Skin epidermis (tissue), 12 donors: Measurements from ENCODE around the gene MROH7.

Experiments
- H3K27ac ChIP-seq, 21 experiments: fragments of 200-600 bp; sonication (generic) in 11 of 21; one replicate each; pipeline ENCODE4 v1.5.0; 2020; ENCODE audit warnings: mild to moderate bottlenecking in 3 of 21, inconsistent platforms in 2 of 21, moderate library complexity in 2 of 21
- H3K4me3 ChIP-seq, 7 experiments: fragments of 200-600 bp; sonication (generic) in 2 of 7; one replicate each; pipeline ENCODE4 v1.5.0; 2020; ENCODE audit warnings: inconsistent platforms in 2 of 7, mild to moderate bottlenecking in 2 of 7, moderate library complexity in 1 of 7

Gene MROH7

DNA sequence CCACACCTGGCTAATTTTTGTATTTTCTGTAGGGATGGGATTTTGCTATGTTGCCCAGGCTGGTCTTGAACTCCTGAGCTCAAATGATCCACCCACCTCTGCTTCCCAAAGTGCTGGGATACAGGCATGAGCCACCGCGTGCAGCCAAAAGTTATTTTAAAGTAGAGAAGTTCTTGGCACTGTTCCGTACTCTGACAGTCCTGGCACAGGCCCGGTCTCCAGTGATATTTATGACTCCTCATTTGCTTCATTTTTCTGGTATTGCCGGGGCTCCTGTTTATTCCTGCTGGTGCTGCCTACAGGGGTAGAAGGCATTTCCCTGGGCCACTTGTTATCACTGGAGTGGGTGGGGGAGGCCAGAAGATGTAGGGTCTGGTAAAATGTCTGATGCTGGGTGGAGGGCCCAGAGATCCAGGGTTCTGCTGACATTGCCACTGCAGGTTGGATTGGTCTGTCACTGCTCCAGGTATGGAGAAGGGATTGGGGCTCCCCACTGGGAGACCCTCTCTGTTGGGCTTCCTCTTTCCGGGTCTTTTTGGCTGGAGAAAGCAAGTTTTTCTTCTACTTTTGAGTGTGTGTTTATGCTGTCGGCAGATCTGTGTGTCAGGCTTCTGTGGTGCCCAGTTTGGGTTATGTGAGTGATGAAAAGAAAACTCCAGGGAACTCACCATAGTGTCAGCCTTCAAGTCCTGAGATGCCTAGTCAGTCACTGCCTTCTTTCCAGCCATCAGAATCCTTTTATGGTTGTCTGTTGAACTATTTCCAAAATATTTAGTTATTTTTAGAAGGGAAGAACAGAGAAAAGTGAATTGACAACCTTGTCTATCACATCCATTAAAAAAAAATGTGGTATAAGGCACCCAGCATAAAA, 4.5 kb downstream of the MROH7 start:
- Histone ChIP-seq H3K4me3 (no peak overlapping the region), H3K27ac (no peak overlapping the region)

DNA sequence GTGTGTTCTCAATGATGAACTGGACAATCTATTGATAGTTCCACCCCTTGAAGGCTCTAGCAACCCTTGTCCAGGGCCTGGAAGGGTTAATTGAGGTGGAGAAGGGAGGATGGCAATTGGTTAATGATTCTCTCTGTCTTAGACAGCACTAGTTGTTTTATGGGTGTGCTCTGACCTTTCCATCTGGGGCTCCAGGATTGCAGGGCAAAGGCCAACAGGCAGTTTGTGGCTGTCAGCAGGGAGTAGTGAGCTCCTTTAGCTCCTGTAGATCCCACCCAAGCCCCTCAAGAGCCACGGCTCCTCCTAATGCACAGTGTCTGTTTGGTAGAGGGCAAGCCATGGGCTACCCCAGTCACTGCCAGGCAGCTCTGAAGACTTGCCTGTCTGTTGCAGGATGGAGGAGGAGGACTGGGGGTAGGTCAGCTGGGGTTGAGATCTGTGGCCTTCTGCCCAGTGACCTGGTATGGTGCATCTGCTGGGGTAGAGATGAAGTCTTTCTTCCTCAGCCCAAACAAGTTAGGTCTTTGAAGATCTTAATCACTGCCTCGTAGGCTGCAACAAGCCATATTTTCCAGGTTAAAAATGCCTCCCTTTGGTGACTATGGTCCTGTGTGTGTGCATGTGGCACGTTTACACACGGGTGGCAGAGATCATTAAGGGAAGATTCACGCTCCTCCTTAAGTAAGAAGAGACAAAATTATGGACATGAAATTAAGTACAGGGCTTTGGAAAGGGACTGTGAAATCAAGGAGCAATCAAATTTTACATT, 7.7 kb downstream of the MROH7 start:
- Histone ChIP-seq H3K27ac (no peak overlapping the region), H3K4me3 (no peak overlapping the region)

DNA sequence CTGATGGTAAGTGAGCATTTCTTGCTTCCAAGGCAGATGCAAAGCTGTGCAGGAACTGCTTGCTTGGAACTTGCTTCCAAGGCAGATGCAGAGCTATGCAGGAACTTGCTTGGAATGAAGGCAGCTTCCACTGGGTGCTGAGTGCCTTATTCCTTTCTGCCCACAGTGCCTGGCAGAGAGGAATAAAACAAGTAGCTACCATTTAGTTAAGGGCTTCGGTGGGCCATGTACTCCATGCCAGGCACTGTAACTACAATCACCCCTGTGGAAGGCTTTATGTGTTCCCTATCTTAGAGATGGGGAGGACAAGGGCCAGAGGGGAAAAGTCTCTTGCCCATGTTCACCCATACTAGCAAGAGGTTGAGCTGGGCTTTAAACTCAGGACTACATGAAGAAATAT, 8.3 kb downstream of the MROH7 start:
- H3K4me3 ChIP-seq: no peak overlapping the region
- no peak overlapping the region for H3K27ac ChIP-seq

DNA sequence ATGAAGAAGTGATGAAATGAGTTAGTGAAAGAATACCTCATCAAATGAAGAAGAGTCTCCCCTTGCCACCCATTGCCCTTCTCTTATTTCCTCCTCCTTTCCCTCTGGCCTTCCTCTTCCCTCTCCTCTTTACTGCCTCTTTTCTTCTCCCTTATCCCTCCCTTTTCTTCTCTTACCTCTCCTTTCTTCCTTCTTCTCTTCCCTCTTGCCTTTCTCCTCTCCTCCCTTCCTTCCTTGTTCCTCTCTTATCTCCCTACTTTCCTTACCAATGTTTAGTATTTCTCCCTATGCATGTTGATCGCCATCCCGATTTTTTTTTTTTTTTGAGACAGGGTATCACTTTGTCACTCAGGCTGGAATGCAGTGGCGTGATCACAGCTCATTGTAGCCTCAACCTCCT, 8.8 kb downstream of the MROH7 start:
- no peak overlapping the region for H3K4me3 ChIP-seq
- no peak overlapping the region for H3K27ac ChIP-seq

DNA sequence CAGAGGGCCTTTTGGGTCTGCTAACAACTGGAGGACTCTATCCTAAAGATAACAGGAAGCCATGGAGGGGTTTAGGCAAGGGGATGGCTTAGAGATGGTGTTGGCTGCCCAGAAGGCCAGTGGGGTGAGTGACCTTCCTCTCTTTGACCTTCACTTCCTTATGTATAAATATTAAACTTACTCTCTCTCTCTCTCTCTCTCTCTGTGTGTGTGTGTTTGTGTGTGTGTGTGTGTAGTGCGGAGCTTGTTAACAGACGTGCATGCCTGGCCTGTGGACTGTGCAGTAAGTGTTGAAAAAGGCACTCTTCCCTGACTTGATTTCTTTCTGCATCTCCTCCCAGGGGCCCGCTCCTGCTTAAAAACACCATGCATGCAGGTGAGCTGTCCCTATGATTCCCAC, 10.0 kb downstream of the MROH7 start:
- H3K4me3 ChIP-seq: no peak overlapping the region
- H3K27ac ChIP-seq: no peak overlapping the region

DNA sequence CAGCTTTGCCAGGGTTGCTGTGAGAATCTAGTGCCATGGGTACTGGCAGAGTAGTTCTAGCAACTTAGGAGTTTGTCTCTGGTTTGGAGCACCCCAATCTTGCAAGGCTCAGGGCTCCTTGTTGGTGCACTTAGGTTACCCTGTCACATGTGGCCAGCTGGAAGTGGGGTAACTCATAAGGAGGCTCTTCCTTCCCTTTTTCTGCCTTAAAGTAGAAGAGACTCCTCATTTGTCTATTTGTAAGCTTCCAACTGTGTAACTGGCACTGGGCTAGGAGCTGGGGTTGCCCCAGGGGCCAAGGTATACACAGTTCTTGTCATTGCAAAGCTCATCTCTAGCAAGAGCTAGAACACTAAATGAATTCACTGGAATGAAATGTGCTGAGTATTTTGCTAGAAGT, 10.6 kb downstream of the MROH7 start:
- Histone ChIP-seq H3K4me3 (no peak overlapping the region), H3K27ac (no peak overlapping the region)

DNA sequence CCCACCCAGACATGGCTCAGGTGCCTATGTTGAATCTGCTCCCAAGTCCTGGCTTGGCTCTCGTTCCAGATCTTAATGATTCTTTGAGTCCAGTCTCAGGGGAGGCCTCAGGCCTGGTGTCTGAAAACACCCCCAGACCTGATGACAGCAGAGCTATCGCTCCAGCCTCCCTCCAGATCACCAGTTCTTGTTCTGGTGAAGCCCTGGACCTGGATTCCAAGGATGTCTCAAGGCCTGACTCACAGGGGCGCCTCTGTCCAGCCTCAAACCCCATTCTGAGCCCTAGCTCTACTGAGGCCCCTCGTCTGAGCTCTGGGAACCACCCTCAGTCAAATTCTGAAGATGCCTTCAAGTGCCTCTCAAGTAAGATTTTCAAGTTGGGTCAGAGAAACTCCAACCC, 11.4 kb downstream of the MROH7 start:
- Histone ChIP-seq H3K27ac (no peak overlapping the region), H3K4me3 (no peak overlapping the region)

DNA sequence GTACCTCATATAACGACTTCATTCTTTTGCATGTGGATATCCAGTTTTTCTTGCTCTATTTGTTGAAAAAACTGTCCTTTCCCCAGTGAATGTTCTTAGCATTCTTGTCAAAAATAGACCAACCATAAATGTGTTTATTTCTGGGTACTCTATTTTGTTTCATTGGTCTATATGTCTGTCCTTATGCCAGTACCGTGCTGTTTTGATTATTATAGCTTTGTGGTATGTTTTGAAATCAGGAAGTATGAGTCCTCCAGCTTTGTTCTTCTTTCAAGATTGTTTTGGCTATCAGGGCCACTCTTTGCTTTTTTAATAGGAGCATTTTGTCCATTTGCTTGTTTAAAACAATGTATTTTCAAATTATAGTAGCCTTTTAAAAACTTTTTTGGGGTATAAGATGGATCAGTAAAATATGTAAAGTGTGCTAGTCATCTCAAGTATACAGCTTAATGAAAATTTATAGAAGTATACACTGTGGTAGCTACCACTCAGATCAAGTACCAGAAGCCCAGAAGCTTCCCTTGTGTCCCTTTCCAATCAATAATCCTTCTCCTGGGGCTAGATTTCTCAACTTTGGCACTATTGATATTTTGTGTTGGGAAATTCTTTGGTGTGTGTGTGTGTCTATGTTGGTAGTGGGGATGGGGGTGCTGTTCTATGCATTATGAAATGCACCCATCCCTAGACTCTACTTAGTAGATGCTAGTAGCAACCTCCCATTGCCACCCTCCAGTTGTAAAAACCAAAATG, 16.8 kb downstream of the MROH7 start:
- Histone ChIP-seq H3K27ac (no peak overlapping the region), H3K4me3 (no peak overlapping the region)

DNA sequence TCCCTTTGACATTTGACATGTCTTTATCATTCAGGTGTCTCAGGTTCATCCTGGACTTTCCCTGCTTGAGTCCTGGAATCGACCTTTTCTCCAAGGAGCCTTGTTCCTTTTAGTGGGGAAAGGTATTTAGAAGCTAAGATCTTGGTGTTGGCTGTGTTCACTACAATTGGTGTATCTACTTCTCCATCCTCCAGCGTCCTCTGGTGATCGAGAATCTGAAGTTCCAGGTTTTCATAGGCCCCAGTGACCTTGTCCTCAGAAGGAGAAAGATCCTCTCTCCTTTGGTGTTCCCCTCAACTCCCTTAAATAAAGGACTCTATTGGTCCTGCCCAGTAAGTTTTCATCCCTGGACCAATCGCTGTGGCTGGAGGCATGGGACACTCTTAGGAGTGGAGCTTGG, 22.1 kb downstream of the MROH7 start:
- Histone ChIP-seq H3K27ac (no peak overlapping the region), H3K4me3 (no peak overlapping the region)

DNA sequence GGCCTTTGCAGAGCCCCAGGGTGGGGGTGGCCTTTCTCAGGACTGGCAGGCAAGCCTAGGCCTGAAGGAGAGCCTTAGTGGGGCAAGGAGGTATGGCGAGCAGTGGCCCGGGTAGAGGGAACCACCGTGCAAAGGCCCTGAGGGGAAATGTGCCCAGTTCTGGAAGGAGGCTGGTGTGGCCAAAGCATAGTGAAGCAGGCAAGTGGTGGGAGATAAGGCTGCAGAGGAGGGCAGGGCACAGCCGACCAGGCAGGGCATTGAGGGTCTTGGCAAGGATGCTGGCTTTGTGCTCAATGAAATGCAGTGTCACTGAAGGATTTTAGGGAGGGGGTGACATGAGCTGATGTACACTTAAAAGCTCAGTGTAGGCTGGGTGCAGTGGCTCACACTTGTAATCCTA, 22.8 kb downstream of the MROH7 start:
- no peak overlapping the region for H3K27ac ChIP-seq
- no peak overlapping the region for H3K4me3 ChIP-seq

DNA sequence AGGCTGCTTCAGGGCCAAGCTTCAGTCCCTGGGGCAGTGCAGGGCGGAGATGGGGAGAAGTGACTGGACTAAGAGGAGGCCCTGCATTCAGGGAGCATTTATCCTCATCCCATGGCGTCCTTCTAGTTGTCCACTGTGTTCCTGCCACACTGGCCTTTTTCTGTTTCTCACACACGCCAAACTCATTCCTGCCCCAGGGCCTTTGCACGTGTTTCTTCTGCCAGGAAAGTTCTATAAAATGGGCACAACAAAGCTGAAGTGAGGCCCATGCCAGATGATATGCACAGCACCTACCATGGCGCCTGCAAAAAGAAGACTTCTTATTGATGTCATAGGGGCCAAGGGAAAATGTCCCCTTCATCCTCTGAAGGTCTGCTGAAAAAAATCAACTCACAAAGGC, 24.3 kb downstream of the MROH7 start:
- no peak overlapping the region for H3K27ac ChIP-seq
- H3K4me3 ChIP-seq: no peak overlapping the region

DNA sequence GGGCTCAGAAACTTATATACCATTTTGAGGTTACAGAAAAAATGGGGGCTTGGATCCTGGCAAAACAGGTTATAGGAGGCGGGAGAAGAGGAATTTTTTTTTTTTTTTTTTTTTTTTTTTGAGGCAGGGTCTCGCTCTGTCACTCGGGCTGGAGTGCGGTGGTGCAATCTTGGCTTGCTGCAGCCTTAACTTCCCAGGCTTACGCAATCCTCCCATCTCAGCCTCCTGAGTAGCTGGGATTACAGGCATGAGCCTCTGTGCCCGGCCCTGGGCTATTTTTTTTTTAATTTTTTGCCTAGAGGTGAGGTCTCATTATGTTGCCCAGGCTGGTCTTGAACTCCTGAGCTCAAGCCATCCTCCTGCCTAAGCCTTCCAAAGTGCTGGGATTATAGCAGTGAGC, 24.7 kb downstream of the MROH7 start:
- Histone ChIP-seq H3K4me3 (no peak overlapping the region), H3K27ac (no peak overlapping the region)

DNA sequence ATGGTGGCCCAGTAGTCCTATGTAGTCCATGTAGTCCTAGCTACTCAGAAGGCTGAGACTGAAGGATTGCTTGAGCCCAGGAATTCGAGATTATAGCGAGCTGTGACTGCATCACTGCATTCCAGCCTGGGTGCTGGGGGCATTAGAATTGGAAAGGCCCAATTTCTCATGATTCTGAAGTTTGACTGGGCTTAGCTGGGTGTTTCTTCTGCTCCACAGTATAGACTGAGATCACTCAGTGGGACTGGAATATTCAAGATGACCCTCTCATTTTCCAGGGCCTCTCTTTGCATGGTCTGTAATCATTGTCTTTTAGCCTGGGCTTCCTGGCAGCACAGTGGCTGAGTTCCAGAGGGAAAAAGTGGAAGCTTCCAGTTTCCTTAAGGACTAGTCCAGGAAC, 26.2 kb downstream of the MROH7 start:
- H3K4me3 ChIP-seq: no peak overlapping the region

DNA sequence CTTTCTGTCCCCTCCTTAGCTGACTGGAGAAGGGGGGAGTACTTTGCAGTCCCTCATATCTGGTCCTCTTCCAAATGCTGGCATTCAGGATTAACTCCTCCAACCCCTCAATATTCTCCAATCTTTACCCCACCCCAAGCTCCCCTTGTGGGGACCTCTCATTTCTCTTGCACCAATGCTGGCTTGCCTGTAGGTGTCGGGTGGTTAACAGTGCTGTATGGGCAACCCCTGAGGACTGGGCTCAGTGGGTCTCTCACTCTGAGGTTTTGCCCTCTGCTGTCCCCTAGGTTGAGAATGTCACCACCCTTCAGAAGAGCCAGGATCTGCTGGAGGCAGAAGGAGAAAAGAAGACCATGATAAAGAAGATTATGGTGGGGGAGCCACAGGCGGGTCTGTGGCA, 27.0 kb downstream of the MROH7 start:
- H3K4me3 ChIP-seq: no peak overlapping the region
- H3K27ac ChIP-seq: no peak overlapping the region

More for the DNA sequence above, 26.2 kb downstream of the MROH7 start:
- no peak overlapping the region for H3K27ac ChIP-seq

DNA sequence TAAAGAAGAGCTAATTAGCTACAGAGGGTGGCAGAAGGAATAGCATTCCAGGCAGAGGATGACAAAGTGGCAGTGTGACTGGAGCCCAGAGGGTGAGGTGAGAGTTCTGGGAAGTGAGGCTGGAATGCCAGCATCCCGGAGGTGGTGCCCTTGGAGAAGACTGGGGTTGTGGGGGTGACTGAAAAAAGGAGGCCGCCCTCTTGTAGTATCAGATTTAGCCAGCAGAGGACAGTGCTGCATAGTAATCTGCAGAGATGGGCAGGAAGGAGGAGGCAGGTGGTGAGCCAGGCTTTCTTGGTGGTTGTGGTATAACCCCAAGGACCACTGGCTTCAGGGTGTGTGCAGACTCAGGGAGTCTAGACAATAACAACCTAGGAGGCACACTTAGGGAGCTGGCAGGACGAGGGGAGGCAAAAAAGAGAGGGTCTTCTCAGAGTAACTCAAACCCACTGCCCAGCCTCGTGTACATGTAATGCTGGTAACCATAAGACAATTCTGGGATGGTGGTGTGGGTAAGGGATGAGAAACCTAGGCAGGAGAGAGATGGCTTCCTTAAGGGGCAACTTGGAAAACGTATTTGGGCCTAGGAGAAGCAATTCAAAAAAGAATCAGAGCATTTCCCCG, 30.5 kb downstream of the MROH7 start:
- Histone ChIP-seq H3K27ac (no peak overlapping the region), H3K4me3 (no peak overlapping the region)

DNA sequence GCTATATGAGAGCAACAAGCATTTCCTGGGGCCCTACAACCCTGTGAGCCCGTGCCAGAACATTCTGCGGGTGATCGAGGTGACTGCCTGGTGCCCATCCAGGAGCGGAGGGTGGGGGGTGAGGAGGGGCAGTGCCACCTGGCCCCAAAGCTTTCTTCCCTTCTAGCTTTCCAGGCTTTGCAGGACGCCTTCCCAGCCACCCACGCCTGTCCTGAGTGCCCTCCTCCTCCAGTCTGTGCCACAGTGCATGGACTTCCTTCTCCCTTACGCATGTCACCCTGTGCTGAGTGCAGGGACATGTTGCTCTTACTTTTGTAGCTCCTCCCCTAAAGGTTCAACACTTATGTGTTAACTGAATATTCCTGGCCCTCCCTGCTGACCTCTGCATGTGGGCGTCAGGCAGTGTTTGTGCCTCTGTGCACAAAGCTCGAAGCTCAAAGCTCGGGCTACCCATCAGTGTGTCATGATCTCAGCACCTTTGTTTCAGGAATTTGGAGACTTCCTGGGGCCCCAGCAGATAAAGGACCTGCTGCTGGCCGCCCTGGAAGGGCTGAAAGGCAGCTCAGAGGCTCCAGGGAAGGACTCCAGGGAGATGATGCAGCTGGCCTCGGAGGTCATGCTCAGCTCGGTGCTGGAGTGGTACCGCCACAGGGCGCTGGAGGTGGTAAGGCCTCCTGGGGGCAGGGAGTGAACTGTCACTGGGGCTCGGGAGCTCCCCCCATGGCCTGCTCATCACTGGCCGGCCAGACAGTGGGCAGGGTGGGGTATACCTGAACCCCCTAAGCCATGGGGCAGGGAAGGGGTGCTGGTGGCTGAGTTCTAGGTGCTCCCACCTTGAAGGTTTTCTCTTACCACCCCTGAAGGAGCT, 37.4 kb downstream of the MROH7 start:
- Histone ChIP-seq H3K27ac (no peak overlapping the region), H3K4me3 (no peak overlapping the region)

DNA sequence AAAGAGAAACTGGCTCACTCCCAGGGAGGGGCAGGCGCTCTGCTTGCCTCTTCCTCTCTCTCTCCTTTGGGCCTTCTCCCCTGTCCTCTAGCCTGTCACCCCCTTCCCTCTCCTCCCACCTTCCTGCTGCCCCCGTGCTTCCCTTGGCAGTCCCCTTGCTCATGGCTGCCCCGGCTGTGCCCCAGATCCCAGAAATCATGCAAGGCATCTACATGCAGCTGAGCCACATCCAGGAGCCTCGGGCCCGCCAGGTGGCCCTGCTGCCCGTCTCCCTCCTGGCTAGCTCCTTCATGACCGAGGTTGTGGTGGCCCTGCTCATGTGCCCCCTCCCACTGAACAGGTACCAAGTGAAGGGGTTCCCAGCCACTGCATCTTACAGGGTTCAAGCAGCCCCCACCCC, 38.1 kb downstream of the MROH7 start:
- no peak overlapping the region for H3K4me3 ChIP-seq
- H3K27ac ChIP-seq: no peak overlapping the region

DNA sequence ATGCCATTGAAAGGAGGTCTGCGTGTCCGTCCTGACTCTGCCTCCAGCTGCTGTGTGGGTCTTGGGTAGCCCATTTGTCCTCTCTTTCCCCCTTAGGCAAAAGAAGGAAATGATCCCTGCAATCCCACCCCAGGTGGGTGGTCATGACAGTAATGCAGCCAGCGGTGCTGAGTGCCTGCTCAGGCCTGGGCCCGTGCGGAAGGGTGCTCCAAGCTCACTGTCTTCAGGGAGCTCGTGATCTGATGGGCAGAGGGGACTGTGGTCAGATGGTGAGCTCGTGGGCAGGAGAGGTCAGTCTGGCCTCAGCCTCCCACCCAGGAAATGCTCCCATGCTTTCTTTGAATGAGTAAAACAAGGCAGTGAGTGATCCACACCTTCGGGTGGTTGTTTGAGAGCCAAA, 38.8 kb downstream of the MROH7 start:
- H3K27ac ChIP-seq: no peak overlapping the region

DNA sequence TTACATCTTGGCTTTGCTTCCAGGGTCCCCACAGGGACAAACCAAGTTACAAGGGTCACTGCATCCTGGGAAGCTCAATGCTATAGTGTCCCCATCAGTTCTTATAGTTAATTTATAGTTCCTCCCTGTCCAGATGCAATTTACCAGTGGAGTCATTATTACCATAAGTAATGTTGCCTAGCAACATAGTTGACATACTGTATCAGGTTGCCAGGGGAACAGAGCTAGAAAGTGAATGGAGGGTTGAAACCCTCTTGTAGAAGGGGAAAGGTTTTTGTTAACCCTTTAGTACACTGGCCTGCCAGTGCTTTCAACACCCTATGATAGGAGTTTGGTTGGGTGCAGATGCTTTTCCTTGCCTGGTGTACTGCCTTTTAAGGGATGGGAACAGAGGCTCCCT, 39.8 kb downstream of the MROH7 start:
- Histone ChIP-seq H3K4me3 (no peak overlapping the region), H3K27ac (no peak overlapping the region)

More for the DNA sequence above, 38.8 kb downstream of the MROH7 start:
- no peak overlapping the region for H3K4me3 ChIP-seq
